Neuronal stem cell (in vitro differentiated cells): ENCODE measurements around the gene MRNIP.

Source experiments
- DNase-seq: peaks from one replicate; pipeline ENCODE4 v3.0.0-alpha.2; 2013; ENCODE audit warnings: low spot score
- H2AFZ ChIP-seq: one replicate; pipeline ENCODE4 v1.6.1; 2013; ENCODE audit warnings: mild to moderate bottlenecking, low read length, inconsistent platforms
- H2AK5ac ChIP-seq: 2 replicates; pipeline ENCODE4 v1.6.1; 2013; ENCODE audit warnings: low read depth, mild to moderate bottlenecking, inconsistent platforms, low read length, moderate library complexity, mixed read lengths
- H2BK120ac ChIP-seq: 2 replicates; pipeline ENCODE4 v1.6.1; 2013; ENCODE audit warnings: low read depth, mild to moderate bottlenecking, inconsistent platforms, low read length, moderate library complexity, mixed read lengths
- H2BK12ac ChIP-seq: one replicate; pipeline ENCODE4 v1.6.1; 2013; ENCODE audit warnings: low read length, inconsistent platforms
- H2BK15ac ChIP-seq: 2 replicates; pipeline ENCODE4 v1.6.1; 2013; ENCODE audit warnings: mild to moderate bottlenecking, low read length, inconsistent platforms, mixed read lengths
- H2BK5ac ChIP-seq: one replicate; pipeline ENCODE4 v1.6.1; 2013; ENCODE audit warnings: inconsistent platforms, mild to moderate bottlenecking, low read length, moderate library complexity
- H3K14ac ChIP-seq: one replicate; pipeline ENCODE4 v1.6.1; 2013; ENCODE audit warnings: low read length, inconsistent platforms
- H3K18ac ChIP-seq: 2 replicates; pipeline ENCODE4 v1.6.1; 2013; ENCODE audit warnings: low read length, inconsistent platforms
- H3K23ac ChIP-seq: 2 replicates; pipeline ENCODE4 v1.6.1; 2013; ENCODE audit warnings: low read depth, mild to moderate bottlenecking, mixed read lengths, low read length, inconsistent platforms; ENCODE audit not compliant: poor library complexity
- H3K27ac ChIP-seq: replicated peaks from 3 replicates; pipeline ENCODE4 v1.5.1; 2013; ENCODE audit warnings: low read length, inconsistent platforms
- H3K27me3 ChIP-seq, 3 experiments: 2 replicates each; pipeline ENCODE4 v1.6.1; 2013; ENCODE audit warnings: low read length in 3 of 3, mild to moderate bottlenecking in 2 of 3, inconsistent platforms in 1 of 3, low read depth in 1 of 3, mixed read lengths in 1 of 3, moderate library complexity in 1 of 3; ENCODE audit not compliant: control insufficient read depth in 3 of 3, insufficient read depth in 3 of 3
- H3K36me3 ChIP-seq, 2 donors: replicated peaks in 1 of 2; 2 replicates each; pipeline ENCODE4 v1.6.1; 2013; ENCODE audit warnings: low read length in 2 of 2; ENCODE audit not compliant: control insufficient read depth in 2 of 2, insufficient read depth in 2 of 2
- H3K4ac ChIP-seq: 2 replicates; pipeline ENCODE4 v1.6.1; 2013; ENCODE audit warnings: inconsistent platforms, mild to moderate bottlenecking, low read length, moderate library complexity
- H3K4me1 ChIP-seq, 2 donors: 1 replicate in 1 of 2; 2 replicates in 1 of 2; pipeline ENCODE4 v1.6.1; 2013; ENCODE audit warnings: low read length in 2 of 2, low read depth in 1 of 2; ENCODE audit not compliant: control insufficient read depth in 2 of 2, insufficient read depth in 1 of 2
- H3K4me2 ChIP-seq: one replicate; pipeline ENCODE4 v1.6.1; 2013; ENCODE audit warnings: mild to moderate bottlenecking, low read length, inconsistent platforms; ENCODE audit not compliant: insufficient read depth, poor library complexity, severe bottlenecking
- H3K4me3 ChIP-seq, 2 donors: 2 replicates each; pipeline ENCODE4 v1.5.1; 2013; ENCODE audit warnings: low read length in 2 of 2, mild to moderate bottlenecking in 2 of 2, inconsistent platforms in 1 of 2, moderate library complexity in 1 of 2
- H3K79me1 ChIP-seq: one replicate; pipeline ENCODE4 v1.6.1; 2013; ENCODE audit warnings: low read depth, mild to moderate bottlenecking, inconsistent platforms, low read length, moderate library complexity
- H3K9ac ChIP-seq: one replicate; pipeline ENCODE4 v1.6.1; 2013; ENCODE audit warnings: mild to moderate bottlenecking, low read depth, low read length, inconsistent platforms; ENCODE audit not compliant: poor library complexity
- H3K9me3 ChIP-seq, 2 donors: replicated peaks in 1 of 2; 2 replicates each; pipeline versions ENCODE3 to v1.6.1; 2013; ENCODE audit warnings: low read length in 2 of 2, mild to moderate bottlenecking in 2 of 2, inconsistent platforms in 1 of 2, low read depth in 1 of 2, mixed read lengths in 1 of 2, moderate library complexity in 1 of 2; ENCODE audit not compliant: control insufficient read depth in 2 of 2, insufficient read depth in 1 of 2
- H4K8ac ChIP-seq: one replicate; pipeline ENCODE4 v1.6.1; 2013; ENCODE audit warnings: low read depth, mild to moderate bottlenecking, inconsistent platforms, low read length, moderate library complexity
- H4K91ac ChIP-seq: one replicate; pipeline ENCODE4 v1.6.1; 2013; ENCODE audit warnings: low read length, low read depth, mild to moderate bottlenecking, inconsistent platforms; ENCODE audit not compliant: poor library complexity
- WGBS, 2 donors: extraction: QIAGEN DNeasy Blood & Tissue Kit; methylation state at CpG; one replicate each; pipeline ENCODE4 v1.1.7; 2013; ENCODE audit warnings: missing lambda C conversion rate in 2 of 2, mixed read lengths in 1 of 2; ENCODE audit not compliant: insufficient read length in 2 of 2, insufficient replicate concordance in 1 of 2; ENCODE audit errors: extremely low coverage in 2 of 2; 5-methylcytosine and 5-hydroxymethylcytosine counted together

Gene MRNIP

DNA sequence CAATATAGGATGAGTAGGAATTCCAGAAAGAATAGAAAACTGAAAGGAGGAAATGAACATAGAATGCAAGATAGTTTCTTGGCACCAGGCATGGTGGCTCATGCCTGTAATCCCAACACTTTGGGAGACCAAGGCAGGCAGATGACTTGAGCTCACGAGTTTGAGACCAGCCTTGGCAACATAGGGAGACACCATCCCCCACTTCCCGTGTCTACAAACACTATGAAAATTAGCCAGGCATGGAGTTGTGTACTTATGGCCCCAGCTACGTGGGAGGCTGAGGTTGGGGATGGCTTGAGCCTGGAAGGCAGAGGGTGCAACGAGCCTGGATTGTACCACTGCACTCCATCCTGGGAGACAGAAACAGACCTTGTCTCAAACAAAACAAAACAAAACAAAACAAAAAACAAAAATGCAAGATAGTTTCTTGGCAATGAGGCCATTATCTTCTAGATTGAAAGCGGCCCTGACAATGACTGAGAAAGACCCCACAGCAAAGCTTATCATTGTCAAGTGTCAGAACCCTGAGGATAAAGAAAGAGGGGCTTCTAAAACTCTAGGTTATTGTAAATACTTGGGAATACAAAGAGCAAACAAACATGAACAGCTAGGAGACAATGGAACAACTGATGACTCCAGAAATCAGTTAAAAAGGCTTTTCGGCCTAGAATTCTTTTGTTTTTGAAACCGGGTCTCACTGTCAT, 28.7 kb downstream of the MRNIP start:
- Histone ChIP-seq H2BK15ac (no peak overlapping the region), H4K91ac (no peak overlapping the region), H4K8ac (no peak overlapping the region), H3K27me3 (no peaks in the 10 kb centered on the region), H3K4ac (no peak overlapping the region), H3K4me3 (peak overlapping the region in 1 of 2 donors; percentile 34), H3K27ac (no peak overlapping the region), H3K23ac (no peak overlapping the region), H2BK5ac (no peak overlapping the region), H3K9me3 (peaks cover 8 to 15% of the 10 kb centered on the region in 2 donors), H2BK120ac (no peak overlapping the region), H2AK5ac (no peak overlapping the region), H3K4me2 (no peak overlapping the region), H2AFZ (no peak overlapping the region), H2BK12ac (no peak overlapping the region), H3K9ac (no peak overlapping the region), H3K14ac (no peak overlapping the region), H3K4me1 (no peaks in the 10 kb centered on the region), H3K36me3 (peaks cover 46 to 90% of the 10 kb centered on the region in 2 donors), H3K18ac (no peak overlapping the region), H3K79me1 (peaks cover 7% of the 10 kb centered on the region)
- DNase-seq, result no peak
- WGBS, 2 donors, result no CpG with 5 or more reads among the region's 7 CpGs

DNA sequence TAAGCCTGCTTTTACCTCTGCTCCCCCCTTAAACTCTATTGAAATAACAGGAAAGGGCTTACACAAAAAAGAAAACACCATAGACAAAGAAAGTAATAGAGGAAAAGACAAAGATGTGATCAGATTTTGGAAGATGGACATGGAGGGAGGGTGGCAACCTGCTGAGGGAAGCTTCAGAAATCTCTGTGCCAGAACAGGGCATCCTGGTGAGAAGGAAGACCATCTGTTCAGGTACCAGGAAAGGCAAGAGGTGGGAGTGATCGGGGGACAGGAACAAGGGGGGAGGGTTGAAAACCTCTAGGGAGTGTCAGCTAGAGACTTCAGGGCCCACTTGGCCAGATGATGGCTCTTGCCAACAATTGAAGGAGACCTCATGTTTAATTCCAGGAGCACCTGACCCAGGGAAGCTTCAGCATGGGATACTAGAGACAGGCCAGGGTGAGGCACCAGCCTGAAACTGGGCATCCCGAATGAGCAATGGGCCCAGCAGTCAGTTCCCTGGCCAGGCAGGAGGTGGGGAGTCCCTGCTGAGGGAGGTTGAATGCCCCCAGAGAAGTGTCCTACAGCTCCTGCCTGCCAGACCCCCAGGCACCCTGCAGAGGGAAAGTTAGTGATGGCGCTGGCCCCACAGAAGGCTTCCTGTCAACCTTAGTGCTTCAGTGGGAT, 29.7 kb downstream of the MRNIP start:
- Histone ChIP-seq H3K27ac (no peak overlapping the region), H2BK12ac (no peak overlapping the region), H2AFZ (no peak overlapping the region), H2BK15ac (no peak overlapping the region), H3K18ac (no peak overlapping the region), H2AK5ac (no peak overlapping the region), H3K14ac (no peak overlapping the region), H3K9me3 (peaks cover 10 to 15% of the 10 kb centered on the region in 2 donors), H3K4me2 (no peak overlapping the region), H2BK120ac (no peak overlapping the region), H4K91ac (no peak overlapping the region), H3K9ac (peak overlapping the region; percentile 7), H2BK5ac (no peak overlapping the region), H4K8ac (no peak overlapping the region), H3K36me3 (peaks cover 53 to 96% of the 10 kb centered on the region in 2 donors), H3K79me1 (peaks cover 10% of the 10 kb centered on the region), H3K4me3 (no peak overlapping the region), H3K27me3 (no peaks in the 10 kb centered on the region), H3K4ac (no peak overlapping the region), H3K4me1 (no peaks in the 10 kb centered on the region), H3K23ac (peak overlapping the region; percentile 26)
- DNase-seq, result no peak
- WGBS, 2 donors, result no CpG with 5 or more reads among the region's 3 CpGs

DNA sequence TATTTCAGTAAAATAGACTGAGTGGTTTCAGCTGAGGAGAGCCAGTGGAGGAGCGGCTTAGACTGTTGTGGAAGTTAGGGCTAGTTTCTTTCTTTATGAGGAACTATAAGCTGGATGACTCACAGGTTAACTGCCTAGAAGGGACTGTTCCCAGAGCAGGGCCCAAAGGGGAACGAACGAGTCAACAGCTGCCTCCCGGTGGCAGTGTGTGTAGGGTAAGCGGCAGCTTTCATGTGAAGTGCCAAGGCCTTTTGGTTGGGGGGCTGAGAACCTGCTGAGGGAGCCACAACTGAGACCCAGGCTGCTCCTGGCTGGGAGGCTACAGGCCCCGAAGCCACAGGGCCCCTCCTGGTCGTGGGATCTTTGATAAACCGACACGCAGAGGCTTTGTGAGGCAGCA, 30.9 kb downstream of the MRNIP start:
- no peak overlapping the region for H3K18ac ChIP-seq
- peaks cover 47 to 96% of the 10 kb centered on the region in 2 donors for H3K36me3 ChIP-seq
- no peak overlapping the region for H2AK5ac ChIP-seq
- no peak overlapping the region for H3K4ac ChIP-seq
- no peak overlapping the region for H3K9ac ChIP-seq
- no peak overlapping the region for H3K4me2 ChIP-seq
- WGBS, 2 donors, result no CpG with 5 or more reads among the region's 9 CpGs
- no peak overlapping the region for H3K4me3 ChIP-seq
- no peak overlapping the region for H3K23ac ChIP-seq
- no peak overlapping the region for H2AFZ ChIP-seq
- no peak overlapping the region for H4K91ac ChIP-seq
- H3K27ac ChIP-seq, result no peak overlapping the region
- peaks cover 11% of the 10 kb centered on the region for H3K79me1 ChIP-seq
- H3K14ac ChIP-seq, result no peak overlapping the region
- no peaks in the 10 kb centered on the region for H3K27me3 ChIP-seq
- H2BK5ac ChIP-seq, result no peak overlapping the region
- H3K4me1 ChIP-seq, result peaks cover 0 to 3% of the 10 kb centered on the region in 2 donors
- H2BK12ac ChIP-seq, result no peak overlapping the region
- no peak for DNase-seq
- no peak overlapping the region for H2BK15ac ChIP-seq
- no peak overlapping the region for H2BK120ac ChIP-seq
- H4K8ac ChIP-seq, result no peak overlapping the region
- peaks cover 6 to 15% of the 10 kb centered on the region in 2 donors for H3K9me3 ChIP-seq

DNA sequence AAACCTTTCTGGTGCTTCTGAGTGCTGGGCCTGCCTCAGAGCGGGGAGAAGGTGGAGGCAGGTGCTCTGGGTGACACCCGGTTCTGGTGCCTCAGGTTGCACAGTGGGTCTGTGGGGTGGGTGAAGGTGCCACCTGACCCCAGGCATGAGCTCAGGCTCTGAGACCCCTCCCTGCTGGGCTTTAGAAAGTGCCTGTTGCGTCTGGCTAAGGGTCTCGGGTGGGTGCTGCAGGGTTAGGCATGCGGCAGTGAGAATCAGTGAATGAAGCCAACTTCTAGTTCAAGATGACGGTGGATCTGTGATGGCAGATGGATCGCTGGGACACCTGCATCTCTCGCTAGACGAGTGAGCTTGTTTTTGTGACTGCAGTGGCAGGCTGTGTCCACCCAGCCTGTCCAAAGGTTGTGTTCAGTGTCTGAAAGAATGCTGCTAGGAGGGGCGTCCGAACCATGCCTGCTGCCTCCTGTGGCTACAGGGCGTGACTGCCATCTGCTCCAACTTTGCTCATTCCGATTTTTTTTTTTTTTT, 32.9 kb downstream of the MRNIP start:
- Histone ChIP-seq H3K4ac (no peak overlapping the region), H3K4me1 (peaks cover 2 to 10% of the 10 kb centered on the region in 2 donors), H2BK12ac (no peak overlapping the region), H2AK5ac (no peak overlapping the region), H3K27me3 (no peaks in the 10 kb centered on the region), H3K14ac (no peak overlapping the region), H4K91ac (no peak overlapping the region), H3K23ac (no peak overlapping the region), H2BK5ac (no peak overlapping the region), H3K4me2 (no peak overlapping the region), H3K27ac (no peak overlapping the region), H4K8ac (no peak overlapping the region), H3K36me3 (peaks cover 38 to 83% of the 10 kb centered on the region in 2 donors), H2AFZ (no peak overlapping the region), H2BK15ac (no peak overlapping the region), H3K18ac (no peak overlapping the region), H3K4me3 (no peak overlapping the region), H3K9me3 (peaks cover 4 to 15% of the 10 kb centered on the region in 2 donors), H3K9ac (no peak overlapping the region), H3K79me1 (peaks cover 20% of the 10 kb centered on the region), H2BK120ac (no peak overlapping the region)
- WGBS, 2 donors, result no CpG with 5 or more reads among the region's 13 CpGs
- no peak for DNase-seq
